Putamen (tissue), 1 donor: Measurements from ENCODE around the gene ZCCHC10.
A peak's percentile ranks its signal among the peaks of the same experiment; 100 is the strongest.
"Not testable (repeated sequence)": the region's sequence is repeated elsewhere in the genome, so short reads cannot be mapped to it uniquely, and the experiment has no call there.

Source experiments
- DNase-seq: peaks from one replicate; pipeline ENCODE4 v3.0.0-alpha.2; 2016; ENCODE audit warnings: low spot score

The ZCCHC10 gene

DNA sequence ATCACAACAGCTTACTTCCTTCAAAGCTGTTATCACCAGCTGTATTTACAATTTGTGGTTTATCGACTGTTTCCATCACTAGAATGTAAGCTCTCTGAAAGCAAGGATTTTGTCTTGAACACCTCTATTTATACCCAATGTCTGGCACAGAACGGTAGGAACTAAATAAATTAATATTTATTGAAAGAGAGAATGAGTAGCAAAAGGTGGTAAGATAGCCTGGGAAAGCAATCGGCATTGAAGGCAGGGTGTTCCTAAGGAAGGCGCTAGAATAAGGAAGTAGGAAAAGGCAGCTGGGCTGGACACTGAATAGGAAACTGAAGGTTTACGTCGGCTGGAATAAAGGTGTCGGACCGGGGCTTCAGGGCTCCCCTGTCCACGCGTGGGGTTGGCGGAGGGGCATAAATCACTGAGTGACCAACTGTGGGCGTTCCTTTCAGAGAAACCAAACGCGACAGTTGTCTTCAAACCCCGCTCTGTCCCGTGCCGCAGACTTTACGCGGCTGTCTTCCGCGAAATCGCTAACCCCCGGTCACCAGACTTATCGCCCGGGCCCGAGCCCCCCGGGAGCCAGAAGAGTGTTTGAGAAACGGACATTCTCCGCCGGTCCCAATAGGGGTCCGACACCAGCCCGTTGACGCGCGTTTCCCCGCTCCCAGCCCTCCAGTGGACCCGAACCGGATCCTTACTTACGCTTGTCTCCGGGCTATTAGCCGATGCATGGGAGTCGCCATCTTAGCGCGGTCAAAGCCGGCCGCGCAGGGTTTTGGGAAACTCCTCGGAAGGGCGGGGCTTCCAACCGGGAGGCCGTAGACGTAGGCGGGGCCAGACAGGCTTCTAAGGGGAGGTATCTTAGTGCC lies at the start of gene ZCCHC10:
TSS of gene ZCCHC10 (minus strand) at position 746 of the 860 bp plus-strand sequence. CDS start at position 734, 12 bp downstream.
- peak; percentile 93 for DNase-seq

DNA sequence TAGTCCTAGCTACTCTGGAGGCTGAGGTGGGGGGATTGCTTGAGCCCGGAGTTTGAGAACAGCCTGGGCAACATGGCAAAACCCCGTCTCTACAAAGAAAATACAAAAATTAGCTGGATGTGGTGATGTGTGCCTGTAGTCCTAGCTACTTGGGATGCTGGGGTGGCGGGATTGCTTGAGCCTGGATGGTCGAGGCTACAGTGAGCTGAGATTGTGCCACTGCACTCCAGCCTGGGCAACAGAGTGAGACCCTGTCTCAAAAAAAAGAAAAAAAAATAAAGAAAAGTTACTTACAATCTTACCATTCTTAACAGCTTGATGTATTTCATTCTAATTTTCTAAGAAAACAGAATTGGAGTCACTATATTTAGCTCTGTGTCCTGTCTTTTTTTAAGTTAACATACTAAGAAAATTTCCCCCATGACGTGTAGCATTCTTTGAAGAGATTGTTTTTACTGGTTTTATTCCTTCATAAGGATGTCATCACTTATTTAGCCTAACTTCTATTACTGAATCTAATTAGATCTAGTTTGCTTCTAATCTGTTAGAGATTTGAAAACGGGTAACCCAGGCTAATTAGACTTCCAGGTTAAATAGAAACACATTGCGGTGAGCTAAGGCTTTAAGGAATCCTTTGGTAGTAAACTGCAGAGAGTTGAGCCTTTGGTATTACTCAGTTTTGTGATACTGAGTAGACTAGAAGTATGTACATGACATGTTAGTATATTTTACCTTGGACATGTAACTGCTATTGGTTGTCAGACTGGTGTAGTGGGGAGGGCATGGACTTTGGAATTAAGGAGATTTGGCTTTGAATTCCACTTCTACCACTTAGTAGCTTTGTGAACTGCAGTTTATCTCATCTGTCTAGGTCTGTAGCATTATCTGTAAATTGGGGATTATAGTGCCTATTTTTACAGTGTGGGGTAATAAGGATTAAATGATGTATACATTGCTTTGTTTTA lies 49.5 kb upstream of the ZCCHC10 start:
- DNase-seq = no peak

DNA sequence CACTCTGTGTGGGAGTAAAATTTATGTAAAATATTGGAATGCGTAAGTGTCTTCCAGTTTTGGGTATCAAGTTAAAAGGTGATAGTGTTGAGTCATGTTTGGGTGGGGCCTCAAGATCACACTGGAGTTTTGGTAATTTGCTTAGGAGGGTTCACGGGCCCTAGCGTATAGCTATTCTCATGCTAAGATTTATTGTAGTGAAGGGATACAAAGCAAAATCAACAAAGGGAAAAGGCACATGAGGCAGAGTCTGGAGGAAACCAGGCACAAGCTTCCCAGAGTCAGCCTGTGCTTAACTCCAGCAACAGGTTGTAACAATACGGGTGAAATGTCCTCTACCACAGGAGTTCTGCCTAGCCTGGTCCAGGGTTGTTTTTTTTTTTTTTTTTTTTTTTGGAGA lies 45.7 kb upstream of the ZCCHC10 start:
- no peak for DNase-seq

DNA sequence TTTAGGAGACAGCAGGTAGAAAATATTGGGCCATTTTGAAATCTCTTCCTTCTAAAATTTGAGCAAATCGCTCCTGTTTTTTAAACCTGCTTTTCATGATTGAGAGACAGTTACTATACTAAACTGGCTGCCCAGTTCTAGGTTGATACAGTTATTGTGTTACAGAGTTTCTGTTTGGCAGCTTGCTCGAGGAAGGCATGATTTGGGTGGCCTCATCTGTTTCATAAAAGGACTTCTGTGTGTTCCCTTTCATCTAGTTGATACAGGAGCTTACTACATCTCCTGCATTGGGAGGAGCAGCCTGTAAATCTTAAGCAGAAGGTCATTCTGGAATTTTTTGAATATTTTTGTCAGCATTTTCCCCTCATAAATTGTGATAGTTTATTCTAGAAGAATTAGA lies 39.7 kb upstream of the ZCCHC10 start:
- no peak for DNase-seq

DNA sequence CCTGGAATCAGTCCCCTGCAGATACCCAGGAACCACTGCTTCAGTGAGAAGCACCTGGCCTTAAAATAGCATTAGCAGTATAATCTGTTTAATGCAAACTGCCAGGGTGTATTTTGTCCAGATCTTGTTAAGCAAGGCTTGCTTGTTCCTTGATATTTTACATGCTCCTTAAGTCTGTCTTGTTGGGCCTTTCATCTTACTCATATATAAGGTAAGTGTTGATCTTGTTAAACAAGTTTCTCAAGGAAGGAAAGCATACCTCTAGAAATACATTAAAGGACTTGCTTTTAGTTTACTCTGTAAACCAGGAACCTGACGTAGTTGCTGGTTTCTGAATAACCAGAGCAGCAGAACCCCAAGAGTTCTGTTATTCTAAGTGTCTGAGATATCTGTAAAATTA lies 39.1 kb upstream of the ZCCHC10 start:
- DNase-seq = no peak

DNA sequence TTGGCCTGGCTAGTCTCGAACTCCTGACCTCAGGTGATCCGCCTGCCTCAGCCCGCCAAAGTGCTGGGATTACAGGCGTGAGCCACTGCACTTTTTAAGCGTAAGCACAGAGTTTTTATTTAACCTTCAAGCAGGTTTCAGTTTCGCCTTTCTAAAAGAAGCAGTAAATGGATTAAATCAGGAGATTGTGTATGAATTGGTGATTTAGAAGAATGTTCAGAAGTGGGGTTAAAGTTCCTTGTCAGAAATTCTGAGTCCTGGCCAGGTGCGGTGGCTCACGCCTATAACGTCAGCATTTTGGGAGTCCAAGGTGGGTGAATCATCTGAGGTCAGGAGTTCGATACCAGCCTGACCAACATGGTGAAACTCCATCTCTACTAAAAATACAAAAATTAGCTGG lies 37.6 kb upstream of the ZCCHC10 start:
- DNase-seq = no peak

DNA sequence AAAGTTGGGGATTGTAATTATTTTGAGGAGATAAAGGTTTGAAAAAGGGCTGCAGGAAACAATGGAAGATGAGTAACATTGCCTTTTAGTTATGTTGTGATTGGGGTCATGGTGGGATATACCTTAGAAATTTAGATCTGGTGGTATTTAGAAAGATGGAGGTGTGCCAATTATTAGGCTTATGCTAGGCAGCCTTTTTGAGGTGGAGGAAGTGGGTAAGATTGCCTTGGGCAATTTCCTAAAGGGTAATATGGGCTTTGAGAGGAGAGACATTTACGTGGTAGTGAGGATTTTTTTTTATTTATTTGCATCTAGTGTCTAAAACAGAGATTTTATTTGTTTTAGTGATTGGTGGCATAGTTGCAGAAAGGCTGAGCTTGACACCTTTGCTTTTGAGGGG lies 35.9 kb upstream of the ZCCHC10 start:
- no peak for DNase-seq

DNA sequence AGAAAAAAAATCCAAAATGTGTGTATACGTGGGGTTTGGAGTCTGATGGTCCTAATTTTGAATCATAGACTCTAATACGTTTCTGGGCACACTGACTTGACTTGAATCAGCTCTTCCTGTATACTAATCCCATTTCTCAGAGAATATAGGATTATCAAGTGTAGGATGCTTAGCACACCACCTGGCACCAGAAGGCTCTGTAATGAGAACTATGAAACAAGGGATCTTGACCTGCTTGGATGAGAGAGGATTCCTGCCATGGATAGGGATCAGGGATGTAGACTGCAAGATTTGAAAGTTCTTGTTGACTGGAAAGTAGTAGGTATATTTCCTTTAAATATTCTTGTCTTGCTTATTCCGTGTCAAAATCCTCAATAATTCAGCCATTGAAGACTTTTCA lies 33.3 kb upstream of the ZCCHC10 start:
- DNase-seq = no peak

DNA sequence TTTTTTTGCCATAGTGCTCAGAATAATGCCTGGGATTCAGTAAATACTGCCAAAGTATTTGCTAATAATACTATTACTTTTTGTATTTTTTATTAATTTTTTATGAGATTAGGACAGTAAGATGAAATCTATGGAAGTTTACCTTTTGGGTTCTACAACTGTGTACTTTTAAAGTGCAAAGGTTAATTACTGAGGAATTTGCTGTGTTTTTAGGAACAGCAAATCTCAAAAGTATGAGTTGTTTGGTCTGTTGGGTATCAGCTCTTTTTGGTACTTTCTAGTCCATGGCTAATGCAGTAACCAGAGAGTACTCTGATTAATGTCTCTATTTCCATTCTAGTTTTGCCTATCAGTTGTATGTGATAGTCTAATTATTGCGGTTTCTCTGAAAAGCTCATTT lies 30.5 kb upstream of the ZCCHC10 start:
- DNase-seq = no peak

DNA sequence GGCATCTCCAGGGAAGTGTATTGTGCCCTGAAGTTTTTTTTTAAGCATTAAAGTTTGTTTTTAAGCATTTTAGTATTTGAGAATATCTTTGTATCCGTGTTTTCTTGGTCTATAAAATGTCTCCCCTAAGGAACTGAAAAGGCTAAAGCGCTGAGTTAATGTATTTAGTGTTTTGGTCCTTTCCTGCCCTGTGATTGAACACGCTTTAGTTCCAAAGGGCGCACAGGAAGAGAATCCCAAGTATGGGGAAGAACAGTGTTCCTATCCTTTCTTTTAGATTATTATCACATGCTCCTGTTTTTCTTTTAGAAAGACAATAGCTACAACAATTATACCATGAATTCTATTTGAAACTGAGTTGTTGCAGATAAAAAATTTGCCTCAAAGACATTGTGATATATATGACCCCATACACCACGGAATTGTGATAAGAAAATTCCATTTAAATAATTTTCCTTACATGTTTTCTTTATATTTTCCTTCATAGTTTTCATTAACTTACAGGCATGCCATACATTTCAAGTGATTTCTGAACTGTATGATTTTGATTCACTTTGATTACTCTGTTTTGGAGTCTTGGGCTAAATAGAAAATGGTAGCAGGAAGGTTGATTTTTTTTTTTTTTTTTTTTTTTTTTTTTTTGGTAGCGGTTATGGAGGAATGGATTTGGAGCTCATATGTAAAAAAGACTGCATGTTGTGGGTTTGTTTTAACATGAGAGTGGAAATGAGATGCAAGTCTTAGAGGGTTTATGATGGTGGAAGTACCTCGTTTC lies 28.5 kb upstream of the ZCCHC10 start:
- no peak for DNase-seq

DNA sequence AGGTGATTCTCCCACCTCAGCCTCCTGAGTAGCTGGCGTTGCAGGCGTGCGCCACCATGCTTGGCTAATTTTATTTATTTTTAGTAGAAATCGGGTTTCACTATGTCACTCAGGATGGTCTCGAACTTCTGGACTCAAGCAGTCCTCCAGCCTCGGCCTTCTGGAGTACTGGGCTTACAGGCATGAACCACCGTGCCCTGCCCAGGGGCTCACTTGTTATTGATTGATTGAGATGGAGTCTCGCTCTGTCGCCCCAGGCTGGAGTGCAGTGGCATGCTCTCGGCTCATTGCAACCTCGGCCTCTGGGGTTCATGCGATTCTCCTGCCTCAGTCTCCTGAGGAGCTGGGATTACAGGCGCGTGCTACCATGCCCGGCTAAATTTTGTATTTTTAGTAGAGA lies 27.1 kb upstream of the ZCCHC10 start:
- no peak for DNase-seq

DNA sequence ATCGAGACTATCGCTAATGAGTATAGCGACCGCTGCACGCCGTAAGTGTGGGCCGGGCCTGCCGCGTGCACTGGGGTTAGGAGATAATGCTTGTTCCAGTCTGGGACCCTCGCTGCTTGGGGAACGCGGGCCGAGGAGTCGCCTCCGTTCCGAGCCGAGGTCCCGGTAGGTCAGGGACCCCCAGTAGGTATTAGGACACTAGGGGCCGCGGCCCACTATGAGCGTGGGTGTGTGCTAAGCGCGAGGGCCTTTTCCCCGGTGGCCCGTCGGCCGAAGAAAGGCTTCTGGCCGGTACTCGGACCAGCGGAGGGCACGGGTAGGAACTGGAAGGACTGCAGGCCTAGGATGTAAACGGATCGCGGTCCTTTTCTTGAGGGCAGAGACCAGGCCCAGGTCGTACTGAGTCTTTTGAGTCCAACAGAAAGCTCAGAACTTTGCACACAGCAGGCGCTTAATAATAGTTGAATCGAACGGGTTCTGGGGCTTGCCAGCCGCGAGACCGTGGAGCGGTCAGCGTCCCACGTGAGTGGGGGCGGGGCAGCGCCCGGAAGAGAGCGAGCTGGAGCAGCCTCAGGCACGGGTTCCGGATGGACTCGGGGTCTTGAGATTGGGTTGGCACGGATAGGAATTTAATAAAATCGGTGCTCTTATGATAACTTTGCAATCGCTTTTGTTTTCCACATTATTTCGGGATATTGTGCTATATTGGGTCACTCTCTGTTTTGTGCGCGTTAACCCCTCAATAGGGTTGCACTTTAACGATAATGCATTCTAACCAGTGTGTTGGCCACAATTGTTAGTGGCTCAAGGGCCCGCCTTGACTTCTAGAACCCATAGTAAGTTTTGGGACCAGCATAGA lies 26.2 kb upstream of the ZCCHC10 start:
- DNase-seq = peak; percentile 10

DNA sequence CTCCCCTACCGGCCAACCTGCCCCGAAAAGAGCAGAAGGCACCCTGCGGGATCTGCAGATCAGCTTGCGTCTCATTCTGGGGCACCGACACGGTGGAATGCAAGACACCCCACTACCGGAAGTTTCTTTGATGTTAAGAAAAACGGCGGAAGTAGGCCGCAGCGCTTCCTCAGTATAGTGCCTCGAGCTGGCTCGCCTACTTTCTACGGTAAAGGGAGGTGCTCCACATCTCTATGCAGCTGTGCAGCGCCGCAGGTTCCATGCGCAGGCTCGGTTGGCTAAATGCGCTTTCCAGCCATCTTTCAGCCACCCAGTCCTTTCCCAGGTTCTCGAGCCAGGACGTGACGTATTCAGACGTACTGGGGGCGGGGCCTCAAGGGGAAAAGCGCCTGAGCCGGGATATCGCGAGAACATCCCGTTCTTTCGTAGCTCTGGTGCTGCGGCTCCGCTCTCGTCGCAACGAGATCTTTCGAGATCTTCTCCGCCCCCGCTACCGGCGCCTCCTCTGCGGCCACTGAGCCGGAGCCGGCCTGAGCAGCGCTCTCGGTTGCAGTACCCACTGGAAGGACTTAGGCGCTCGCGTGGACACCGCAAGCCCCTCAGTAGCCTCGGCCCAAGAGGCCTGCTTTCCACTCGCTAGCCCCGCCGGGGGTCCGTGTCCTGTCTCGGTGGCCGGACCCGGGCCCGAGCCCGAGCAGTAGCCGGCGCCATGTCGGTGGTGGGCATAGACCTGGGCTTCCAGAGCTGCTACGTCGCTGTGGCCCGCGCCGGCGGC lies 25.4 kb upstream of the ZCCHC10 start, which contains the start of gene HSPA4:
TSS of gene HSPA4 (plus strand) at position 472 of the 775 bp plus-strand sequence. CDS start at position 710, 238 bp downstream.
- DNase-seq = peak; percentile 98

DNA sequence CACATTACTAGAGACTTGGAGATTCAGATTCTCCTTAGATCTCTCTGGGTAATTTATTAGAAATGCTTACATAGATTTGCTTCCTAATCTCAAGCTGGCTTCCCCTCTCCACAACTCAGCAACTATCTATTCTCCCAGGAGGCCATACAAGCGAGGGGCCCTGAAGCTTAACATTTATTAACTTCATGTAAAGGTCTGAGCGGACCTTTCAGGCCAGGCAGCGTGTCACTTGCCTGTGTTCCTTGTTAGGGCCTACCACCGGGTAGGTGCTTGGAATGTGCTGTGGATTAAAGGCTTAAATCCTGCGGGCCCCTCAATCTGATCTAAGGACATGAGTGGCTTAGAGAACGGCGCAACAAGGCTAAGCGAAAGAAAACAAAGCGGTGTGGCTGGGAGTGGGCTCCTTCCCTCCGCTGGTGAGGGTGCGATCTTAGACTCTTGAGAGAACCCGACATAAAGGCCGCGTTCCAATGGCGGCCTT lies 24.8 kb upstream of the ZCCHC10 start:
- no peak for DNase-seq

DNA sequence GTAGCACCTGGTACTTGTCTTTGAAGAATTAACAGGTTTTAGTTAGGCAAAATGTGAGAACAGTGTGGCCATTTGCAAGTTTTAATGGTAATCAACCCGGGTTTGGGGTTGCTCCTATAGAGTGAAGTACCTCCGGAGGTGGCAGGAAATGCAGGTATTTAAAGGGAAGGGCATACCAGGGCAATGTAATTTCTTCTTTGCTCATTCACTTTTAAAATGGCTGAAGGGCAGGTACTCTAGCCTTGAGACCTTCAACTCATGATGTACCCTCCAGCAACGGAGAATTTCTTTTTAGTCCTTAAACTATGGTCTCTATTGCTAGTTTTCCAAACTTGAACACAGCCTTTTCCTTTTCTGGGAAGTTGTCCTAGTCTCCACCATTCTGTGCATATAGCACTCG lies 24.2 kb upstream of the ZCCHC10 start:
- no peak for DNase-seq

DNA sequence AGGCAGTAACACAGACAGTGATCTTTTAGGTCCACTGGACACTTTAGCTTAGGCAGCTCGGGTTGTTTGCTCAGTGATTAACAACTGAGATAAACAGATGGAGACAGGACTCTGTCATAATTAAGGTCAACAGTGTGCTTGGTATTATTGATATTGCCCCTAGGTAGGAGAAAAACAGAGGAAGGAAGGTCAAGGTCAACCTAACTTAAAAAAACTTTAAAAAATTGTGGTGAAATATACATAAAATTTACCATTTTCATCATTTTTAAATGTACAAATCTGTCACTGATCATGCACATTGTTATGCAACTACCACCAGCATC lies 23.3 kb upstream of the ZCCHC10 start:
- DNase-seq = no peak

DNA sequence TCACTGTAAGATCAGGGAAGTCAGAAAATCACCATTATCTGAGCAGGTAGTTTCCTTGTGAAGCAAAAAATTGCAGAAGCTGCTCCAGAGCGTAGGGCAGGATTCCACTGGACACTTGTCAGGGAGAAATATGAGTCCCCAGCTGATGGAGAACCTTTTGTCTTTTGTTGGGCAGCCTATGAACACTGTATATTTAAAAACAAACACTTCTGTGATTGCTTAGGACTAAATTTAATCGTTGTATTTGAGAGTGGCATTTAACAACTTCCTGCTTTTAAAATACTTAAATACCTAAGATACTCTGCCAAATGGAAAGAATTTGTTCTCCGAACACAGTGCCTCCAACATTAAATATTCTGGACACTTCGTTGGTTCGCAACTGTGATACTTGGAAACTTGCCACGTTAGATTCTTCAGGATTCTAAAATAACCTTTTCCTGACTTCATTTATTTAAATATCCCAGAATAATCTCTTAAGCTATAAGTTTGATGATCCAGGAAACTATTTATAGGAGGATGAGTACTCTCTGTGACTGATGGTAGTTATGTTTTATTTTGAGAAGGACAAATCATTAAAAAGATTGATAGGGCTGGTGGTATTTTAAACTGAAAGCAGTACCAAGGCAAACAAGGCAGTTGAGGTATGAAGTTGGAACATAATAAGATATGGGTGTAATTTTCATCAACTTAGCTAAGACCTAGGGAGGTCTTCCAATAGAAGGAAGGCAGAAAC lies 22.8 kb upstream of the ZCCHC10 start:
- no peak for DNase-seq

DNA sequence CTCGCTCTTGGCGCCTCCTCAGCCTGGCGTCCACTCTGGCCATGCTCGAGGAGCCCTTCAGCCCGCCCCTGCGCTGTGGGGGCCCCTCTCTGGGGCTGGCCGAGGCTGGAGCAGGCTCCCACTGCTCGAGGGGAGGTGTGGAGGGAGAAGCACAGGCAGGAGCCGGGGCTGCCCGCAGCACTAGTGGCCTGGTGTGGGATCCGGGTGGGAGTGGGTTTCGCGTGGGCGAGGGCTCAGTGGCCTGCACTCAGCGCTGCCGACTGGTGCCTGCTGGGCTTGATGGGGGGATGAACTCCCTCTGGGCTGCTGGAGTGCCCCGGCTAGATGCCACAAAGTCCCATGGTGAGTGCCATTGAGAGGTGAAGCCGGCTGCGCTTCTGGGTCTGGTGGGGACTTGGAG lies 21.1 kb upstream of the ZCCHC10 start:
- no peak for DNase-seq

DNA sequence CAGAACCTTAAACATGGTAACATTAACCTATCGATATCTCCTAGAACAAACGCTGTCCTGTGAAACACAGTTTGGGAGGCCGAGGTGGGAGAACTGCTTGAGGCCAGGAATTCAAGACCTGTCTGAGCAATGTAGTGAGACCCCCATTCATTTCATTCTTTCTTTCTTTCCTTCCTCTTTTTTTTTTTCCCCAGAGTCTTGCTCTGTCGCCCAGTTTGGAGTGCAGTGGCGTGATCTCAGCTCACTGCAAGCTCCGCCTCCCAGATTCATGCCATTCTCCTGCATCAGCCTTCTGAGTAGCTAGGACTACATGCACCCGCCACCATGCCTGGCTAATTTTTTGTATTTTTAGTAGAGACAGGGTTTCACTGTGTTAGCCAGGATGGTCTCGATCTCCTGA lies 20.2 kb upstream of the ZCCHC10 start:
- not testable (repeated sequence) for DNase-seq

DNA sequence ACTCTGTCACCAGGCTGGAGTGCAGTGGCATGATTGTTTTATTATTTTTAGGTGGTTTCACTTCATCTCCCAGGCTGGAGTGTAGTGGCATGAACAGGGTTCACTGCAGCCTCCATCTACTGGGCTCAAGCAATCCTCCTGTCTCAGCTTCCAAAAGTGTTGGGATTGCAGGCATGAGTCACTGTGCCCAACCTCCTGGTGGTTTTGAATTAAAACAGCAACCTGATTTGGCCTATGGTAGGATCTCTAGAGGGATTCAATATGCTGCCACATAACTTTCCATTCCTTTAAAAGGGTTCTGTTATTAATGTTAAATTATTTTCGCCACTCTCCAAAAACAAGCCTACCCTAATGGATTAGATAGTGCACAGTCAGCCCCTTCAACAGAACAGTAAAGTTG lies 15.6 kb upstream of the ZCCHC10 start:
- DNase-seq = no peak
